Measurements from ENCODE around the gene SNX25. TPM values are rescaled to one million over a fixed set of nuclear protein-coding genes. Genes with fewer than 3 reads are reported as not detected.

SNX25 gene
- total RNA-seq, 1 donor from 2014 or later, result 27.5 TPM

DNA sequence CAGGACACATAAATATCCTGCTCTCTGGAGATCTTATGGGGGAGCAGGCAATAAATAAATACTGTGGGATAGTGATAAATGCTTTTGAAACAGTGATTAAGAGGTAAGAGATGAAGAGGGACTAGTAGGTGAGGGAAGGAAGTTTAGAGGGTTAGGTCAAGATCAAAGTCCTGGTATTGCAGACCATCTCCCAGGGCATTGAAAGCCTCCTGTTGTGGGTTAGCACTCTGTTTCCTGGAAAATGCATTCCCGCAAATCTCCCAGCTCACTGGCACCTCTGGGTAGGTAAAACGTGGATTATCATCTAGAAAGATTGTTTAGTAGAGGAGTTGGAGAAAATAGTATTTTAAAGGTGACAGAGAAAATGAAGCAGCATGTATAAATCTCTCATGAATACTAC is 2.2 kb downstream of the SNX25 start:
- peak overlapping the region; percentile 93 for H3K4me3 Mint-ChIP-seq (ENCODE audit: unreplicated experiment)
- peaks cover 5% of the 10 kb centered on the region for H3K27me3 Mint-ChIP-seq (ENCODE audit: unreplicated experiment)
- peaks cover 15% of the 10 kb centered on the region for H3K4me1 Mint-ChIP-seq (ENCODE audit: low read depth, unreplicated experiment)
- H3K36me3 Mint-ChIP-seq (ENCODE audit: unreplicated experiment), result no peaks in the 10 kb centered on the region
- peaks cover 15% of the 10 kb centered on the region for H3K9me3 Mint-ChIP-seq (ENCODE audit: unreplicated experiment)
- TF ChIP-seq, protein P1, sequence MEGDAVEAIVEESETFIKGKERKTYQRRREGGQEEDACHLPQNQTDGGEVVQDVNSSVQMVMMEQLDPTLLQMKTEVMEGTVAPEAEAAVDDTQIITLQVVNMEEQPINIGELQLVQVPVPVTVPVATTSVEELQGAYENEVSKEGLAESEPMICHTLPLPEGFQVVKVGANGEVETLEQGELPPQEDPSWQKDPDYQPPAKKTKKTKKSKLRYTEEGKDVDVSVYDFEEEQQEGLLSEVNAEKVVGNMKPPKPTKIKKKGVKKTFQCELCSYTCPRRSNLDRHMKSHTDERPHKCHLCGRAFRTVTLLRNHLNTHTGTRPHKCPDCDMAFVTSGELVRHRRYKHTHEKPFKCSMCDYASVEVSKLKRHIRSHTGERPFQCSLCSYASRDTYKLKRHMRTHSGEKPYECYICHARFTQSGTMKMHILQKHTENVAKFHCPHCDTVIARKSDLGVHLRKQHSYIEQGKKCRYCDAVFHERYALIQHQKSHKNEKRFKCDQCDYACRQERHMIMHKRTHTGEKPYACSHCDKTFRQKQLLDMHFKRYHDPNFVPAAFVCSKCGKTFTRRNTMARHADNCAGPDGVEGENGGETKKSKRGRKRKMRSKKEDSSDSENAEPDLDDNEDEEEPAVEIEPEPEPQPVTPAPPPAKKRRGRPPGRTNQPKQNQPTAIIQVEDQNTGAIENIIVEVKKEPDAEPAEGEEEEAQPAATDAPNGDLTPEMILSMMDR (IDR thresholded peaks at IDR 0.05; ENCODE audit: partially characterized antibody, unreplicated experiment), result no peak
- H3K27ac Mint-ChIP-seq (ENCODE audit: unreplicated experiment), result no peak overlapping the region
- DNase-seq, result no peak

GRCh38 chr4:185212581-185212980 is 3.2 kb downstream of the SNX25 start:
- H3K4me3 Mint-ChIP-seq (ENCODE audit: unreplicated experiment), result no peak overlapping the region
- TF ChIP-seq, protein P1 (IDR thresholded peaks at IDR 0.05; ENCODE audit: partially characterized antibody, unreplicated experiment), result no peak
- peaks cover 5% of the 10 kb centered on the region for H3K27me3 Mint-ChIP-seq (ENCODE audit: unreplicated experiment)
- H3K27ac Mint-ChIP-seq (ENCODE audit: unreplicated experiment), result peak overlapping the region; percentile 48
- H3K9me3 Mint-ChIP-seq (ENCODE audit: unreplicated experiment), result peaks cover 15% of the 10 kb centered on the region
- peaks cover 20% of the 10 kb centered on the region for H3K4me1 Mint-ChIP-seq (ENCODE audit: low read depth, unreplicated experiment)
- no peak for DNase-seq
- H3K36me3 Mint-ChIP-seq (ENCODE audit: unreplicated experiment), result no peaks in the 10 kb centered on the region

DNA sequence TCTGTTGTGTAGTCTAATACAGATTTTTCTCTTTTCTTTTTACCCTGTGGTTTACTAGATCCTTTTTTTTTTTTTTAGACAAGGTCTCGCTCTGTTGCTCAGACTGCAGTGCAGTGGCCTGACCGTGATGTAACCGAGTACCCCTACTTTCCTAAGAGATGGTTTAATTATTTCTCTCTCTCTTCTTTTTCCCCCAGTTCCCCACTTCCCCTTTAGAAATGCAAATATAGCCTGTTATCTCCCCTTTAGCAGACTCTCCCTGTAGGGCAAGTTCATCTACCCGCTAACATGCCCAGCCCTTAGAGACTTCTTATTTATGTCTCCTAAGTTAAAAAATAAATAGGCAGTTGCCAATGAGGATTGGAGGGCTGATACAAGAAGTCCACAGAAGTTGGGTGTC is 4.5 kb downstream of the SNX25 start:
- Mint-ChIP-seq H3K27me3 (ENCODE audit: unreplicated experiment) (peaks cover 3% of the 10 kb centered on the region), H3K4me3 (ENCODE audit: unreplicated experiment) (no peak overlapping the region), H3K9me3 (ENCODE audit: unreplicated experiment) (peaks cover 13% of the 10 kb centered on the region), H3K36me3 (ENCODE audit: unreplicated experiment) (no peaks in the 10 kb centered on the region), H3K4me1 (ENCODE audit: low read depth, unreplicated experiment) (peaks cover 20% of the 10 kb centered on the region), H3K27ac (ENCODE audit: unreplicated experiment) (no peak overlapping the region)
- TF ChIP-seq, protein P1 (IDR thresholded peaks at IDR 0.05; ENCODE audit: partially characterized antibody, unreplicated experiment), result no peak
- DNase-seq, result no peak

GRCh38 chr4:185215261-185215660 is 5.9 kb downstream of the SNX25 start:
- DNase-seq, result no peak
- H3K4me1 Mint-ChIP-seq (ENCODE audit: low read depth, unreplicated experiment), result peaks cover 20% of the 10 kb centered on the region
- H3K27me3 Mint-ChIP-seq (ENCODE audit: unreplicated experiment), result no peaks in the 10 kb centered on the region
- H3K4me3 Mint-ChIP-seq (ENCODE audit: unreplicated experiment), result no peak overlapping the region
- peaks cover 12% of the 10 kb centered on the region for H3K9me3 Mint-ChIP-seq (ENCODE audit: unreplicated experiment)
- no peaks in the 10 kb centered on the region for H3K36me3 Mint-ChIP-seq (ENCODE audit: unreplicated experiment)
- no peak overlapping the region for H3K27ac Mint-ChIP-seq (ENCODE audit: unreplicated experiment)
- TF ChIP-seq, protein P1 (IDR thresholded peaks at IDR 0.05; ENCODE audit: partially characterized antibody, unreplicated experiment), result no peak

- H3K27me3 Mint-ChIP-seq (ENCODE audit: unreplicated experiment), result no peaks in the 10 kb centered on the region
- H3K27ac Mint-ChIP-seq (ENCODE audit: unreplicated experiment), result no peak overlapping the region
- TF ChIP-seq, protein P1 (IDR thresholded peaks at IDR 0.05; ENCODE audit: partially characterized antibody, unreplicated experiment), result no peak
- H3K4me1 Mint-ChIP-seq (ENCODE audit: low read depth, unreplicated experiment), result peaks cover 9% of the 10 kb centered on the region
- DNase-seq, result no peak
- no peak overlapping the region for H3K4me3 Mint-ChIP-seq (ENCODE audit: unreplicated experiment)
- no peaks in the 10 kb centered on the region for H3K36me3 Mint-ChIP-seq (ENCODE audit: unreplicated experiment)
- H3K9me3 Mint-ChIP-seq (ENCODE audit: unreplicated experiment), result peaks cover 3% of the 10 kb centered on the region
These were observed 8.1 kb downstream of the SNX25 start for GRCh38 chr4:185217408-185217975.

Measured in glutamatergic neuron (in vitro differentiated cells).